SU-DHL-6 (cell line): ENCODE results near the gene PTBP3.

Experiments
- H2AFZ ChIP-seq: fragments of 200-600 bp; sonication (generic); 2 replicates; pipeline ENCODE4 v1.6.1; 2014; ENCODE audit warnings: low read depth, mild to moderate bottlenecking, moderate library complexity, mixed read lengths, antibody characterized with exemption, low read length; ENCODE audit not compliant: severe bottlenecking
- H3F3A ChIP-seq: fragments of 200-600 bp; shearing (Covaris generic); 2 replicates; pipeline ENCODE4 v1.6.0; 2016; ENCODE audit warnings: antibody characterized with exemption, mild to moderate bottlenecking; ENCODE audit not compliant: insufficient read depth
- H3K27ac ChIP-seq: fragments of 200-600 bp; sonication (generic); 2 replicates; pipeline ENCODE4 v1.5.1; 2016; ENCODE audit warnings: low read depth, mild to moderate bottlenecking, low read length, moderate library complexity, mixed read lengths
- H3K27me3 ChIP-seq: fragments of 200-600 bp; sonication (generic), shearing (Covaris generic); 2 replicates; pipeline ENCODE4 v1.6.0; 2014; ENCODE audit warnings: mild to moderate bottlenecking, low read length
- H3K36me3 ChIP-seq: fragments of 200-600 bp; sonication (generic); 2 replicates; pipeline ENCODE4 v1.6.1; 2014; ENCODE audit warnings: mild to moderate bottlenecking, low read length, mixed read lengths
- H3K4me2 ChIP-seq: fragments of 300-600, 200-600 bp; shearing (Covaris generic), sonication (generic); 2 replicates; pipeline ENCODE4 v1.6.0; 2014; ENCODE audit warnings: low read length, low read depth, mild to moderate bottlenecking; ENCODE audit not compliant: poor library complexity, severe bottlenecking
- H3K4me3 ChIP-seq: fragments of 200-600 bp; sonication (generic); 2 replicates; pipeline ENCODE4 v1.5.1; 2014; ENCODE audit warnings: antibody characterized with exemption, low read length, mild to moderate bottlenecking, mixed read lengths; ENCODE audit not compliant: insufficient read depth, poor library complexity, severe bottlenecking
- H3K79me2 ChIP-seq: fragments of 200-600 bp; sonication (generic); 2 replicates; pipeline ENCODE4 v1.6.1; 2014; ENCODE audit warnings: mild to moderate bottlenecking, low read length, moderate library complexity; ENCODE audit not compliant: insufficient read depth
- H3K9ac ChIP-seq: fragments of 200-600 bp; sonication (generic); 2 replicates; pipeline ENCODE4 v1.7.0; 2014; ENCODE audit warnings: mild to moderate bottlenecking, low read length
- H3K9me2 ChIP-seq: fragments of 200-600 bp; sonication (generic); replicated peaks from 2 replicates; pipeline ENCODE4 v1.6.1; 2014; ENCODE audit warnings: low read length; ENCODE audit not compliant: insufficient read depth
- H3K9me3 ChIP-seq: fragments of 200-600 bp; sonication (generic); 2 replicates; pipeline ENCODE4 v1.6.1; 2014; ENCODE audit warnings: low read length, mixed read lengths; ENCODE audit not compliant: insufficient read depth
- H4K20me1 ChIP-seq: fragments of 200-600 bp; sonication (generic); 2 replicates; pipeline ENCODE4 v1.6.1; 2014; ENCODE audit warnings: low read depth, mild to moderate bottlenecking, antibody characterized with exemption, low read length, moderate library complexity, mixed read lengths
- CTCF ChIP-seq: fragments of 200-600 bp; sonication (generic); IDR thresholded peaks from one replicate; pipeline ENCODE4 v1.5.1; 2017; ENCODE audit warnings: antibody characterized with exemption, mild to moderate bottlenecking, low read length, moderate library complexity; ENCODE audit not compliant: insufficient read depth, poor library complexity, severe bottlenecking
- EZH2phosphoT487 ChIP-seq: fragments of 200-600 bp; sonication (generic), shearing (Covaris generic); conservative IDR thresholded peaks from 2 replicates; pipeline ENCODE4 v1.6.1; 2018; ENCODE audit warnings: mild to moderate bottlenecking, antibody characterized with exemption, low read length, moderate library complexity, mixed read lengths

PTBP3 gene

GRCh38 chr9:112241491-112241890 is 91.9 kb downstream of the PTBP3 start:
- H2AFZ ChIP-seq, result no peak overlapping the region
- TF ChIP-seq EZH2phosphoT487, result no peak
- TF ChIP-seq CTCF, result no peak
- H3K4me2 ChIP-seq, result no peak overlapping the region
- peaks cover 5% of the 10 kb centered on the region; the same call in 1 of the 2 replicates for H3K79me2 ChIP-seq
- H3K36me3 ChIP-seq, result peaks cover 6% of the 10 kb centered on the region; the same call in 1 of the 2 replicates
- H3K9me2 ChIP-seq, result no peaks in the 10 kb centered on the region
- H3K4me3 ChIP-seq, result no peak overlapping the region
- no peak overlapping the region for H3K27ac ChIP-seq
- no peaks in the 10 kb centered on the region; the same call in 1 of the 2 replicates for H3F3A ChIP-seq
- H3K9me3 ChIP-seq, result no peaks in the 10 kb centered on the region
- no peaks in the 10 kb centered on the region for H4K20me1 ChIP-seq
- no peak overlapping the region for H3K9ac ChIP-seq
- no peaks in the 10 kb centered on the region for H3K27me3 ChIP-seq

GRCh38 chr9:112239708-112240107 is 93.7 kb downstream of the PTBP3 start:
- Histone ChIP-seq H3K79me2 (peaks cover 5% of the 10 kb centered on the region; the same call in 1 of the 2 replicates), H3K27me3 (no peaks in the 10 kb centered on the region), H3K27ac (no peak overlapping the region), H2AFZ (no peak overlapping the region), H3F3A (no peaks in the 10 kb centered on the region; the same call in 1 of the 2 replicates), H3K36me3 (peaks cover 6% of the 10 kb centered on the region; the same call in 1 of the 2 replicates), H4K20me1 (no peaks in the 10 kb centered on the region), H3K4me2 (no peak overlapping the region), H3K9me2 (no peaks in the 10 kb centered on the region), H3K9me3 (no peaks in the 10 kb centered on the region), H3K4me3 (no peak overlapping the region), H3K9ac (no peak overlapping the region)
- TF ChIP-seq EZH2phosphoT487 (no peak), CTCF (no peak)

GRCh38 chr9:112239284-112239683 is 94.1 kb downstream of the PTBP3 start:
- Histone ChIP-seq H3K36me3 (peaks cover 6% of the 10 kb centered on the region; the same call in 1 of the 2 replicates), H3K9me2 (no peaks in the 10 kb centered on the region), H3F3A (no peaks in the 10 kb centered on the region; the same call in 1 of the 2 replicates), H3K79me2 (peaks cover 5% of the 10 kb centered on the region; the same call in 1 of the 2 replicates), H3K27ac (no peak overlapping the region), H3K4me3 (no peak overlapping the region), H3K9me3 (no peaks in the 10 kb centered on the region), H4K20me1 (no peaks in the 10 kb centered on the region), H3K27me3 (no peaks in the 10 kb centered on the region), H3K4me2 (no peak overlapping the region), H2AFZ (no peak overlapping the region), H3K9ac (no peak overlapping the region)
- no peak for TF ChIP-seq EZH2phosphoT487
- TF ChIP-seq CTCF, result no peak
